Mesenteric fat pad (tissue), 1 donor: ENCODE data around the gene DRAXIN. TPM values are rescaled to one million over a fixed set of nuclear protein-coding genes. Genes with fewer than 3 reads are reported as not detected.

ENCODE experiments used
- DNase-seq: peaks from one replicate; pipeline ENCODE4 v3.0.0-alpha.2; 2020; ENCODE audit warnings: low spot score
- total RNA-seq: library from RNA; stranded (reverse); fragmentation: NEBNext Ultra II Directional; extraction: Animal tissue kit (Norgen Biotek cat#: 25700); gene quantifications from one replicate; pipeline ENCODE4 v1.2.1, GENCODE V29; 2021
- donor health status: DM: yes; HTN: yes; CAD: no.

DRAXIN gene
- total RNA-seq, 1 donor from 2014 or later = not detected

GRCh38 chr1:11684070-11684469 is 7.4 kb upstream of the DRAXIN start:
- DNase-seq = no peak

- DNase-seq = no peak
These were observed 6.2 kb upstream of the DRAXIN start for GRCh38 chr1:11685210-11685752.

GRCh38 chr1:11688506-11688905 is 3.0 kb upstream of the DRAXIN start:
- DNase-seq = no peak

GRCh38 chr1:11690397-11691301 is 861 bp upstream of the DRAXIN start:
- no peak for DNase-seq

- no peak for DNase-seq
These were observed 610 bp downstream of the DRAXIN start for GRCh38 chr1:11691928-11692711.

DNA sequence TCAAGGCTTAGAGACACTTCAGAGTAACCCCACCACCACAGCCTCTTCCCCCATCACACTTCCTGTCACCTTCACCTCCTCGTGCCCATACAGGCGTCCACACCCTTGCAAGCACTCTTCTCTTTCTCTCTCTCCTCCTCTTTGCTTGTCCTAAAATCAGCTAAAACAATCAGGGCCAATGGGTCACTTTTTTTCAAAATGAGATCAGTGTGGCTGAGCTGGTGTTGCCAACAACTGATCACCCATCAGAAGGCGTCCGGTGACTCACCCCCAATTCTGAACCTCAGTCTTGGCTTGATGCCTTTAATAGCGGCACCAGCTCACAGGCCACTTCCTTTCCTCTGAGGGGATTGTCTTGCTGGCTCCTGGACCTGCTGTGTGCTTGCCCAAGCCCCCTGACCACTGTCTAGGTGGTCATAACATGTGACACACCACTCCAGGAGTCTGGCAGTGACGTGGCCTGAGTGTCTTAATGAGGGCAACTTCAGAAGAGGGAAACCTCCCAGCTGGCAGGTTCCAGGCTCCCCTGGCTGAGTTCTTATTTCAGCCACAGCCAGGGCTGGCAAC is 1.6 kb downstream of the DRAXIN start:
- no peak for DNase-seq

DNA sequence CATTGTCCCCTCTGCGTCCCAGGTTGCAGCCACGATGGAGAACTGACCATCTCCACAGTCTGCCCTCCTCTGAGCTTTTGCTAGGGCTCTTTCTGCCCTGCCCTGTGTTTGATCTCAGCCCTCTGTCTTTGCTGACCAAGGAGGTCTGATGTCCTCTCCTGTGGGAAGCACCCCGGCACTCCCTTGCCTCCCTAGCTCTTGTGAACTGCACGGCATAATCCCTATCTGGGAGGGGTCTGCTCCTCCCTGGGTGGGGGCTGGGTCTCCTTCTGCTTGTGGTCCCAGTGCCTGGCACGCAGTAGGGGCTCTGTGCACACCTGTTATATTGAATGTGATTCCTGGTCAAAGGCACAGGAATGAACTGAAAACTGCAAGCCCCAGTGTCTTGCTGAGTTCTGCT is 2.4 kb downstream of the DRAXIN start:
- DNase-seq = no peak

- DNase-seq = no peak
These were observed 4.4 kb downstream of the DRAXIN start for GRCh38 chr1:11695861-11696260.

DNA sequence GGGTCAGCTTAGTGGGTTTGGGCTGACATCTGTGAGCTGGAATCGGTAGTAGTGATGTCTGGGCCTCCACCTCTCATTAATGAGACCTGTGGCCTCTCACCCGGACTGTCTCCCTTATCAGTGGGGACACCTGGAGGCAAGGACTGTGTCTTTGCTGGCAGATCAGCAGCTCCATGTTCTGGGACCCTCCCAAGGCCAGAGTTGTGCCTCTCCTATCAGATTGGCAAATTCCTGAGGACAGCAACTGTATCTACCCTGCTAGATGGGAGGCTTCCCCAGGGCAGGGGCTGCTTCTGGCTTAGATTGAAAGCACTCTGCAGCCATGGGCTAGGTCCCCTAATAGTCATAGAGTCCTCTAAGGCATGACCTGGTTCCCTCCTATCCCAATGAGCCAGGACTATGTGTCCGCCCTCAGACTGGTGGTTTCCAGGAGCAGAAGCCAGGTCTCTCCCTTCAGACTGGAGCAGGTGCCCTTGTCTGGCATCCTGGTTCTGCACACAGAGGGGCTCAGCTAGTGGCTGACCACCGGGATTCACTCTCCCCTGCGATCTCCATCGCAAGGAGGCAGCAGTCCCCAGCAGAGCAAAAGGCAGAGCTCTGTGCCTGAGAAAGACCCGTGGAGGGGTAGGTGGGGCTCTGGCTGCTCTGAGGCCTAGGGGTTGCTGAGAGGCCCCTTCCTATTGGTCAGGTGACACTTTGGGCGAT is 5.8 kb downstream of the DRAXIN start:
- DNase-seq = no peak

- DNase-seq = no peak
These were observed 6.3 kb downstream of the DRAXIN start for GRCh38 chr1:11697893-11698210.

DNA sequence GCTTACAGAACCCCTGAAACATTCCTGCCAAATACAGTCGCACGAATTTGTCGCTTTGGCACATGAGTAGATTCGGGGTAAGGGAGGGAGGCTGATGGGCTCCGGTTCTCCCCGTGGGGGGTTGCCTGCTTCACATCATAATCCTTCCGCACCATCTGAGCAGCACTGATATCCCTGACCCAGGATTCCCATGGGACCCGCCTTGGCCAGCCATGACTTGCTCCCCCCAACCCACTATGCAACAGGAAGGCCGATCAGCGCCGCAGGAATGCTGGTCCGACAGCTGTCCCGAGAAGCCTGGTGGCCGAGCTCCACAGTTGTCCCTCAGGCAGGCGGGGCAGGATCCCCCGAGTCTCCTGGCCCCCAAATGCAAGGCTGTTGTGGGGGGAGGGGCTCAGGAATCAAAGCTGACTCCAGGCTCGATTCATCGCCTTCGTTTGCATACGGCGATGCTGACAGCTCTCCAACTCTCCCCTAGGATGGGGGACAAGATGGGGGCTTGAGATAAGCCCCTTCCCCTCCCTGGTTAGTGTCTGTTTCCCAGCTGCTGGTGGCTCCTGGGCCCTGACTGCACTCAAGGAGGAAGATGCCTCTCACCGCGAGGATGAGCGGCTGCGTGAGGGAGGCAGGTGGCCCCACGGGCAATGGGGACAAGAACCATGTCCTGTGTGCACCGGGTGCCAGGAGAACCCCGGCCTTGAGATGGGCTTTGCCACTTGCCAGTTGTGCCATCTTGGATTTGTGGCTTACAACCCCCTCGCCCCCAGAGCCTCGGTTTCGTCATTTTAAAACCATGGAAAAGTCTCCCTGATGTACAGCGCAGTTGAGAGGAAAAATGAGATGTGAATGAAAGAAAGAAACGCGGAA is 9.3 kb downstream of the DRAXIN start:
- DNase-seq = no peak

DNA sequence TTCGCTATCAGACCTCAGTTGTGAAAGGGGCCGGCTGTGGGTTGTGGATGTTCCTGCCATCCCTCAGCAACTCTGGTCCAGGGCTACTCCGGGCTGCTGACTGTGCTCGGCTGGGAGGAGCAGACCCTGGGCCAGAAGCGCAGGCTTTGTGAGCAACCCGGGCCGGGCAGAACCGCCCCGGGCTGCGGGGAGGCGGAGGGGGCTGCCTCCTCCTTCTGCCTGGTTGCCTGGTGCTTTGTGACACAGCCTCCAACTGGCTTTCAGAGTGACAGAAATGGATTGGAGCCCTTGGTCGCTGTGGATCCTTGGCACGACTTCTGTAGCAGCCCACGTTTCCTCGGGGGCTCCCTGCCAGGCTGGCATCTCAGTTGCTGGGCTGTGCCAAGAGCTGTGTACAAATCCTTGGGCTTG is 10.0 kb downstream of the DRAXIN start:
- no peak for DNase-seq

- no peak for DNase-seq
These were observed 10.7 kb downstream of the DRAXIN start for GRCh38 chr1:11701981-11702803.

DNA sequence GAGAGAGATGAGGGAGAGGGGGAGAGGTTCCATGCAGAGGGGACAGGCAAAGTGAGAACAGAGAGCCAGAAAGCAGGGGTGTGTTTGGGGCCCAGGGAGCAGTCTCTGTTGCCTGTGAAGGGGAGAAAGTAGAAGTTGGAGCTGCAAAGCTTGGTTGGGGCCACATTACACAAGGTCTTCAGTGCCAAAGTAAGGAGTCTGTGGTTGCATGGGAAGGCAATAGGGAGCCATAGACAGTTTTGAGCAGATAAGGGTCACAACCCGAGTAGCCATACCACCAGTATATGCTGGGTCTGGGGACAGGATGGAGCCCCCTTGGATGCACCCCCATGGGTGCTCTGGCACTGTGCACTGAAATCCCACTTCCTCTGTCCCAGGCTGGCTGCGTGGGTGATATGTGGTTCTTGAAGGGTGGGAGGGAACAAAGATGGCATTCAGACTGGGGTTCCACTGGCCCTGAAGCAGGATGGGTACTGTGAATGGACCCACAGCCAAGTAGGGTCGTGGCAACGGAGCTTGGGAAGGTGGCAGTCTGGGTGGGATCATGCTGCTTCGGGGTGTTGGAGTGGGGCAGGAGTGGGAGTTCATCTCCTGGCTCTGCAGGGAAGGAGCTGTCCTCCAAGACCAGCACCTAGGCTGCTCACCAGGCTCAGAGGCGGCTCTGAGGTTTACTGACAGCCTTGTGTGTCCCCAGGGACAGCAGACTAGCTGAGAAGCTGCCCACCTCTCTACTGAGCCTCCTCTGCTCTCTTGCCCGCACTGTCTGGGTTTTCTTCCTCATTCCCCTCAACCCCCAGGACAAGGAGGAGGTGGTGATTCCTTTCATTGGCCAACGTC is 12.1 kb downstream of the DRAXIN start:
- DNase-seq = no peak

- no peak for DNase-seq
These were observed 12.7 kb downstream of the DRAXIN start for GRCh38 chr1:11704194-11704529.

DNA sequence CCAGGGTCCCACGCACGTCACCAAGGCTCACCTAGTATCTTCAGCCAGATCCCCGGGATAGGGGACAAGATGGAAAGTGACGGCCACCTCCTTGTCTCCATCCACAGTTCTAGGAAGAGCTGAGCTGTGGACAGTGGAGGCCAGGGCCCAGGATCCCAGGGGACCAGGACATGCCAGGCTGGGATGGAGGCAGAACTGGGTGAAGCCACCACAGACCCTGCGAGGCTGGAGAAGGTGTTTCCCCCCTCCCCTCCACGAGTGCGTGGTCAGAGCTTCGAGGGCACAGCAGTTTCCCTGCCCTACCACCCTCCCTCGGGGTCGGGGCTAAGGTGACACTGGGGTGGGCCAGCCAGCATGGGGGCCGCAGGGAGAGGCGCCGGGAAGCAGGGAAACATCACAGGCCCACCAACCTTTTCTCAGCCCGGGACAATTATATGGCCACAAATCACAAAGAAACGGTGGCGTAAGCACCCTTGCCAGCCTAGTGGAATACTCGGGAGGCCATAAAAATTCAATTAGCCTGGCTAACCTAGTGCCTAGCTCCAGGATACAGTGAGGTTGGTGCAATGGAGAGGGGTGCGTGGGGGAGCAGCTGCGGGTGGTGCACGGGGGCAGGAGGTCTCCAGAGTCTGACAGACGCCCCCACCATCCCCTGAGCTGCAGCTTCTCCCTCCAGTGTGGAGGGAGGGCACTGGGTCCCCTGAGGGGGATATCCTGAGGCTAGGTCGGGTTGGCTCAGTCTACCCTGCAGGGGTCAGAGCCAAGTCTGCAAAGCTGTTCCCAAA is 13.4 kb downstream of the DRAXIN start:
- no peak for DNase-seq

GRCh38 chr1:11705596-11705995 is 14.1 kb downstream of the DRAXIN start:
- no peak for DNase-seq

GRCh38 chr1:11706292-11706691 is 14.8 kb downstream of the DRAXIN start:
- no peak for DNase-seq
